Mesothelial cell of epicardium (in vitro differentiated cells): ENCODE data around the gene LCN12. TPM values are rescaled to one million over a fixed set of nuclear protein-coding genes. Genes with fewer than 3 reads are reported as not detected.

Experiments used
- DNase-seq, 2 experiments: peaks; one replicate each; pipeline ENCODE4 v3.0.0; 2021; ENCODE audit warnings: low spot score in 2 of 2; ENCODE audit not compliant: unreplicated experiment in 2 of 2
- H3K27ac Mint-ChIP-seq: 2 replicates; pipeline ENCODE4 v1.8.0; 2021; ENCODE audit warnings: mixed read lengths
- H3K27me3 Mint-ChIP-seq: 2 replicates; pipeline ENCODE4 v1.8.0; 2021; ENCODE audit warnings: low read depth, mixed read lengths
- H3K36me3 Mint-ChIP-seq: 2 replicates; pipeline ENCODE4 v1.8.0; 2021; ENCODE audit warnings: mixed read lengths
- H3K4me1 Mint-ChIP-seq: 2 replicates; pipeline ENCODE4 v1.8.0; 2021; ENCODE audit warnings: mixed read lengths
- H3K4me3 Mint-ChIP-seq: 2 replicates; pipeline ENCODE4 v1.8.0; 2021; ENCODE audit warnings: mild to moderate bottlenecking, moderate library complexity, mixed read lengths
- H3K9me3 Mint-ChIP-seq: 2 replicates; pipeline ENCODE4 v1.8.0; 2021; ENCODE audit warnings: mixed read lengths
- CTCF ChIP-seq: fragments of 200-600 bp; sonication (generic); IDR thresholded peaks from one replicate; pipeline ENCODE4 v1.5.0; 2021; ENCODE audit warnings: antibody characterized with exemption; ENCODE audit not compliant: unreplicated experiment
- total RNA-seq: library from RNA; stranded (reverse); gene quantifications from 3 replicates; pipeline ENCODE4 v1.2.1, GENCODE V29; 2021

The LCN12 gene
- total RNA-seq, 1 donor from 2014 or later, result 13.3 TPM

- H3K9me3 Mint-ChIP-seq, result peaks cover 8% of the 10 kb centered on the region
- H3K27me3 Mint-ChIP-seq, result peaks cover 3% of the 10 kb centered on the region
- H3K4me1 Mint-ChIP-seq, result peaks cover 6% of the 10 kb centered on the region
- H3K4me3 Mint-ChIP-seq, result no peak overlapping the region
- no peak for DNase-seq
- no peaks in the 10 kb centered on the region for H3K36me3 Mint-ChIP-seq
- H3K27ac Mint-ChIP-seq, result no peak overlapping the region
- no peak for TF ChIP-seq CTCF
Observed at GRCh38 chr9:136960938-136961275, 8.8 kb downstream of the LCN12 start.

GRCh38 chr9:136961279-136962065 is 9.4 kb downstream of the LCN12 start:
- DNase-seq, result no peak
- Mint-ChIP-seq H3K4me1 (peaks cover 6% of the 10 kb centered on the region), H3K27ac (no peak overlapping the region), H3K9me3 (peaks cover 4% of the 10 kb centered on the region), H3K4me3 (no peak overlapping the region), H3K36me3 (no peaks in the 10 kb centered on the region), H3K27me3 (peaks cover 3% of the 10 kb centered on the region)
- TF ChIP-seq CTCF, result no peak

DNA sequence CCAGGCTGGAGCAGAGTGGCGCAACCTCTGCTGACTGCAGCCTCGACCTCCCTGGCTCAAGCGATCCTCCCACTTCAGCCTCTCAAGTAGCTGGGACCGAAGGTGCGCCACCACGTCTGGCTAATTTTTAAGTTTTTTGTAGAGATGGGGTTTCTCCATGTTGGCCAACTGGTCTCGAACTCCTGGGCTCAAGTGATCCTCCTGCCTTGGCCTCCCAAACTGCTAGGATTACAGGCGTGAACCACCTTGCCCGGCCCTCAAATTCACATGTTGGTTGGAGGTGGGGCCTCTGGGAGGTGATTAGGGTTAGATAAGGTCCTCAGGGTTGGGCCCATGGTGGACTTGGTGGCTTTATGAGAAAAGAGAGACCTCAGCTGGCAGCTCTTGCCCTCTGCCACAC is 10.1 kb downstream of the LCN12 start:
- peaks cover 6% of the 10 kb centered on the region for H3K4me1 Mint-ChIP-seq
- H3K9me3 Mint-ChIP-seq, result no peaks in the 10 kb centered on the region
- H3K36me3 Mint-ChIP-seq, result no peaks in the 10 kb centered on the region
- no peak overlapping the region for H3K27ac Mint-ChIP-seq
- peaks cover 3% of the 10 kb centered on the region for H3K27me3 Mint-ChIP-seq
- no peak for DNase-seq
- no peak for TF ChIP-seq CTCF
- no peak overlapping the region for H3K4me3 Mint-ChIP-seq

GRCh38 chr9:136962701-136963248 is 10.7 kb downstream of the LCN12 start:
- peaks cover 6% of the 10 kb centered on the region for H3K4me1 Mint-ChIP-seq
- H3K4me3 Mint-ChIP-seq, result no peak overlapping the region
- peaks cover 3% of the 10 kb centered on the region for H3K27me3 Mint-ChIP-seq
- no peak for TF ChIP-seq CTCF
- peak overlapping the region; percentile 50 for H3K27ac Mint-ChIP-seq
- no peaks in the 10 kb centered on the region for H3K36me3 Mint-ChIP-seq
- no peaks in the 10 kb centered on the region for H3K9me3 Mint-ChIP-seq
- no peak for DNase-seq

DNA sequence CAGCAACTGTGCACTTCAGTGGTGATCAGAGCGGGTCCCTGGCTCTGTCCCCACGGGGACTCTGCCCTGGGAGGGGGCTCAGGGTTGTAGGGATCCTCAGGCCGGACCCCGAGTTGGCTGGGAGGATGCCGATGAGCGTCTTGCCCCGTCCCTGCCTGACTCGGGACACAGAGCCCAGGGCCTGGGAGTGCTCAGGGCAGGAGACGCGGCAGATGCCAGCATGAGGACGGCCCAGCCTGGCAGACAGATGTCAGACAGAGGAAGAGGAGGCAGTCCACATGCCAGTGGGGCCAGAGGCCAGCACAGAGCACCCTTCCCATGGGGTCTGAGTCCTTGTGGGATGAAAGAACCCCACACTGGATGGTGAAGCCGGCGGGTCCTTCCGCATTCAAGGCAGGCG is 11.3 kb downstream of the LCN12 start:
- peak overlapping the region; percentile 50 for H3K27ac Mint-ChIP-seq

More for the DNA sequence above, 11.3 kb downstream of the LCN12 start:
- TF ChIP-seq CTCF, result no peak
- no peaks in the 10 kb centered on the region for H3K9me3 Mint-ChIP-seq
- peaks cover 3% of the 10 kb centered on the region for H3K27me3 Mint-ChIP-seq
- H3K36me3 Mint-ChIP-seq, result no peaks in the 10 kb centered on the region
- H3K4me1 Mint-ChIP-seq, result peaks cover 6% of the 10 kb centered on the region
- DNase-seq, result no peak
- no peak overlapping the region for H3K4me3 Mint-ChIP-seq
